AG09309 (cell line): ENCODE measurements around the gene NDUFB2.
"Not testable (repeated sequence)": the region's sequence is repeated elsewhere in the genome, so short reads cannot be mapped to it uniquely, and the experiment has no call there.

Experiments
- DNase-seq: peaks from one replicate; pipeline ENCODE4 v3.0.0-alpha.2; 2010; ENCODE audit warnings: low read depth
- H3K4me3 ChIP-seq: 2 replicates; pipeline ENCODE4 v1.5.1; 2011; ENCODE audit warnings: mild to moderate bottlenecking, low read depth, low read length, moderate library complexity; ENCODE audit not compliant: control insufficient read depth
- CTCF ChIP-seq: IDR thresholded peaks from 2 replicates; pipeline ENCODE4 v1.5.1; 2011; ENCODE audit warnings: mild to moderate bottlenecking, low read depth, low read length, inconsistent platforms; ENCODE audit not compliant: insufficient read depth, control insufficient read depth; ENCODE audit errors: missing control alignments

The NDUFB2 gene

DNA sequence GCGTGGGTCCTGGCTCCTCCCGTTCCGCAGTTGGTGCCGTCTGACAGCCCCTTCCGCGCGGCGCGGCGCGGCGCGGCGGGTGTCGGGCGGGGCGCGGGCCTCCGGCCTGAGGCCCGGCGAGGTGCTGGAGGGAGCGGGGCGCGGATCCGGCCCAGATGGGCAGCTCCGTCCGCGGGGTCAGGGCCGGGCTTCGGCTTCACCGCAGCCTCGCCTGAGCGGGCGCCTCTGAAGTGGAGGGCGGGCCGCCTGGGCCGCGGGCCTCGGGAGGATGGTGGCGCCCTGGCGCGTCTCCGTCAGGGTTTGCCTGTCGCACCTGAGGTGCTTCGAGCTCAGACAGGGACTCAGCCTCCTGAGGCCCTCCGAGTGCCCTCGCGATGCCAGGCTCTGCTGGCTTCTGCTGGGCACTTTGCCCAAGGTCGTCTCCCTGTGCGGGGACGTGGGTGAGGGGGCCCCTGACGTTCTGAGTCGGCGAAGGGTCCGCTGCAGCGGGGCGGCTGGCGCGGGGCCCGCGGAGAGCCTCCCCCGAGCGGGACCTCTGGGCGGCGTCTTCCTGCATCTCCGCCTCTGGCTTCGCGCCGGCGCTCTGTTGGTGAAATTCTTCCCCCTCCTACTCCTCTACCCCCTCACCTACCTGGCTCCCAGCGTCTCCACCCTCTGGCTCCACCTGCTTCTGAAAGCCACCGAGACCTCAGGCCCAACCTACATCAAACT lies 23.3 kb upstream of the NDUFB2 start:
- no peak for DNase-seq
- peak overlapping the region; percentile 53 for H3K4me3 ChIP-seq
- TF ChIP-seq CTCF = no peak

DNA sequence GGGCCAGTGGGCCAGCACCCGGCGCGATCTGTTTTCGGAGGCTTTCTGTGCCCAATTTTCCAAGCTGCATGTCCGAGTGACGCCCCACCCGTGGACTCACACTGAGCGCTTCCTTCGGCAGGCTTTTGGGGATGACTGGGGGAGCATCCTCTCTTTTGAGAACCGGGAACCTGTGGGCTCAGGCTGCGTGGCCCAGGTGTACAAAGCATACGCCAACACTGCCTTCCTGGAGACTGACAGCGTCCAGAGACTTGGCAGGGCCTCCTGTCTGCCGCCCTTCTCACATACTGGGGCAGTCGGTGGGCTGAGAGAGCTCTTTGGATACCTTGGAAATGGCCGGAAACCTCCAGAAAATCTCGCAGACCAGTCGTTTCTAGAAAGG lies 22.7 kb upstream of the NDUFB2 start:
- DNase-seq = no peak
- H3K4me3 ChIP-seq = peak overlapping the region; percentile 53
- no peak for TF ChIP-seq CTCF

DNA sequence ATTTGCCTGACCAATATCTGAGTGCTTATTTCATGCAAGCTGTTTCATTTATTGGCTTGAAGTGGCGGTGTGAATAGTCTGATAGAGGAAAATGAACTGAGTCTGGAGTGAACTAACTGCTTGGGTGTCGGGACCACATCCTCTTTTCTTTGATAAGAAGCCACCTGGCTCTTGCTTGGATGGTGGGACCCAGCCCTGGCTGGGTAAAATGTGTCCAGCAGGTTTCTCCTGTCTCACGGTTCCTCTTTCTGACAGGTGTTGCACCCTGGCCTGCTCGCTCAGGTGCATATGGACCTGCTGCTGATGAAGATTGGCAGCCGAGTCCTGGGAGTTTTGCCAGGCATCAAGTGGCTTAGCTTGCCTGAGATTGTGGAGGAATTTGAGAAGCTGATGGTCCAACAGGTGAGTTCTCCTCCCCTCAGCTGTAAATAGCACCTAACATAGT lies 22.1 kb upstream of the NDUFB2 start:
- TF ChIP-seq CTCF = no peak
- H3K4me3 ChIP-seq = no peak overlapping the region
- no peak for DNase-seq

- DNase-seq = no peak
- TF ChIP-seq CTCF = peak; percentile 53
- no peak overlapping the region for H3K4me3 ChIP-seq
These were observed 21.4 kb upstream of the NDUFB2 start for GRCh38 chr7:140674899-140675701.

GRCh38 chr7:140675726-140676125 lies 20.8 kb upstream of the NDUFB2 start:
- TF ChIP-seq CTCF = no peak
- DNase-seq = no peak
- H3K4me3 ChIP-seq = no peak overlapping the region

GRCh38 chr7:140676306-140676705 lies 20.2 kb upstream of the NDUFB2 start:
- H3K4me3 ChIP-seq = no peak overlapping the region
- no peak for TF ChIP-seq CTCF
- DNase-seq = no peak

GRCh38 chr7:140676956-140677355 lies 19.6 kb upstream of the NDUFB2 start:
- not testable (repeated sequence) for H3K4me3 ChIP-seq, DNase-seq
